ENCODE data around the gene SH3BP1. TPM values are rescaled to one million over a fixed set of nuclear protein-coding genes. Genes with fewer than 3 reads are reported as not detected.

SH3BP1 gene
- total RNA-seq, 1 donor from 2014 or later = 10.3 TPM

DNA sequence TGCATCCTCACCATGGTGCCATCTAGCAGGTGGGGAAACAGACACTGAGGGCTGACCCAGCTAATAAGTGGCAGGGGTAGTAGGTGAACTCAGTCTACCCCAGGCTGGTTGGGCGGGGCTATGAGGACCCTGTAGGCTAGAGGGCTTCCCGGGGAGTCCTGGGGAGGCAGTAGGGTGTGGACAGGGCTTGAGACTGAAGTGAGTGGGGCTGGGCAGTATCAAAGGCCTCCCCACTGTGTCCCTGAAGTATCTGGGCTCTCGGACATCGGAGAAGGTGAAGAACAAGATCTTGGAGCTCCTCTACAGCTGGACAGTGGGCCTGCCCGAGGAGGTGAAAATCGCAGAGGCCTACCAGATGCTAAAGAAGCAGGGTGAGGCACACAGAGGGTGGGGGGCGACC is 19.5 kb upstream of the SH3BP1 start:
- Histone ChIP-seq H3F3A (ENCODE audit: low read depth) (peaks cover 5% of the 10 kb centered on the region), H3K27ac (no peak overlapping the region), H3K36me3 (no peaks in the 10 kb centered on the region), H3K4me3 (no peak overlapping the region), H3K79me2 (ENCODE audit: low read depth) (no peaks in the 10 kb centered on the region), H2AFZ (replicated peaks) (no peak overlapping the region), H4K20me1 (ENCODE audit: low read depth) (no peaks in the 10 kb centered on the region), H3K4me1 (peaks cover 4% of the 10 kb centered on the region), H3K9me3 (ENCODE audit: low read depth) (no peaks in the 10 kb centered on the region), H3K9ac (no peak overlapping the region), H3K27me3 (no peaks in the 10 kb centered on the region), H3K4me2 (no peak overlapping the region)
- H3K27ac Mint-ChIP-seq = no peak overlapping the region
- no peak for DNase-seq (ENCODE audit: low spot score)
- no peak overlapping the region for H3K4me3 Mint-ChIP-seq
- H3K27me3 Mint-ChIP-seq (ENCODE audit: insufficient read depth, low read depth) = no peaks in the 10 kb centered on the region
- TF ChIP-seq, protein P1, sequence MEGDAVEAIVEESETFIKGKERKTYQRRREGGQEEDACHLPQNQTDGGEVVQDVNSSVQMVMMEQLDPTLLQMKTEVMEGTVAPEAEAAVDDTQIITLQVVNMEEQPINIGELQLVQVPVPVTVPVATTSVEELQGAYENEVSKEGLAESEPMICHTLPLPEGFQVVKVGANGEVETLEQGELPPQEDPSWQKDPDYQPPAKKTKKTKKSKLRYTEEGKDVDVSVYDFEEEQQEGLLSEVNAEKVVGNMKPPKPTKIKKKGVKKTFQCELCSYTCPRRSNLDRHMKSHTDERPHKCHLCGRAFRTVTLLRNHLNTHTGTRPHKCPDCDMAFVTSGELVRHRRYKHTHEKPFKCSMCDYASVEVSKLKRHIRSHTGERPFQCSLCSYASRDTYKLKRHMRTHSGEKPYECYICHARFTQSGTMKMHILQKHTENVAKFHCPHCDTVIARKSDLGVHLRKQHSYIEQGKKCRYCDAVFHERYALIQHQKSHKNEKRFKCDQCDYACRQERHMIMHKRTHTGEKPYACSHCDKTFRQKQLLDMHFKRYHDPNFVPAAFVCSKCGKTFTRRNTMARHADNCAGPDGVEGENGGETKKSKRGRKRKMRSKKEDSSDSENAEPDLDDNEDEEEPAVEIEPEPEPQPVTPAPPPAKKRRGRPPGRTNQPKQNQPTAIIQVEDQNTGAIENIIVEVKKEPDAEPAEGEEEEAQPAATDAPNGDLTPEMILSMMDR (IDR thresholded peaks at IDR 0.05) = no peak
- TF ChIP-seq EZH2phosphoT487 (IDR thresholded peaks at IDR 0.05) = no peak
- TF ChIP-seq EZH2 (IDR thresholded peaks at IDR 0.05) = no peak
- H3K4me1 Mint-ChIP-seq = peaks cover 7% of the 10 kb centered on the region
- H3K36me3 Mint-ChIP-seq = peaks cover 11% of the 10 kb centered on the region
- H3K9me3 Mint-ChIP-seq = no peaks in the 10 kb centered on the region

DNA sequence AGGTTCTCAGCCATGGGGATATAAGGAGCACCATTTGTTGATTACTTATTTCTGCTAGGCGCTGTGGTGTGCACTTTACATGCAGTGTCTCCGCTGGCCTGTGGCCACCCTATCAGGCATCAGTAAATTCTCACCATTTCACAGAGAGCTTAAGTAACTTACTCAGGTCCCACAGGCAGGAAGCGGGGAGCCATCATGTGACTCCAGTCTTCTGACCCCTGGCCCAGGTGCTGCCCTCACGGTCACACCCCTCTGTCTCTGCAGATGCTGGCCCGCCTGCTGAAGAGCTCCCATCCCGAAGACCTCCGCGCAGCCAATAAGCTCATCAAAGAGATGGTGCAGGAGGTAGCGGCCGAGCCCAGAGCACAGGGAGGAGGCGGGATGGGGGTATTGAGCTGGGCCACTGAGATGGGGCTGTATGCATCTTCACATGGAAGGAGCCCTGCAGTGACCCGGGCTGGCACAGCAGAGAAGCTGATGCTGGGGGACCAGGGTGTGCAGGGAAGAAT is 18.1 kb upstream of the SH3BP1 start:
- no peak for DNase-seq (ENCODE audit: low spot score)
- Mint-ChIP-seq H3K4me3 (no peak overlapping the region), H3K4me1 (peaks cover 7% of the 10 kb centered on the region), H3K27me3 (ENCODE audit: insufficient read depth, low read depth) (no peaks in the 10 kb centered on the region), H3K9me3 (no peaks in the 10 kb centered on the region), H3K36me3 (peaks cover 11% of the 10 kb centered on the region), H3K27ac (no peak overlapping the region)
- Histone ChIP-seq H3F3A (ENCODE audit: low read depth) (peaks cover 5% of the 10 kb centered on the region), H3K27me3 (no peaks in the 10 kb centered on the region), H3K9me3 (ENCODE audit: low read depth) (no peaks in the 10 kb centered on the region), H3K36me3 (no peaks in the 10 kb centered on the region), H3K4me3 (no peak overlapping the region), H4K20me1 (ENCODE audit: low read depth) (no peaks in the 10 kb centered on the region), H3K79me2 (ENCODE audit: low read depth) (no peaks in the 10 kb centered on the region), H3K4me1 (peaks cover 4% of the 10 kb centered on the region), H3K9ac (no peak overlapping the region), H3K4me2 (no peak overlapping the region), H3K27ac (no peak overlapping the region), H2AFZ (replicated peaks) (no peak overlapping the region)
- TF ChIP-seq EZH2phosphoT487 (IDR thresholded peaks at IDR 0.05) (no peak), EZH2 (IDR thresholded peaks at IDR 0.05) (no peak)
- TF ChIP-seq, protein P1 (IDR thresholded peaks at IDR 0.05) = no peak

DNA sequence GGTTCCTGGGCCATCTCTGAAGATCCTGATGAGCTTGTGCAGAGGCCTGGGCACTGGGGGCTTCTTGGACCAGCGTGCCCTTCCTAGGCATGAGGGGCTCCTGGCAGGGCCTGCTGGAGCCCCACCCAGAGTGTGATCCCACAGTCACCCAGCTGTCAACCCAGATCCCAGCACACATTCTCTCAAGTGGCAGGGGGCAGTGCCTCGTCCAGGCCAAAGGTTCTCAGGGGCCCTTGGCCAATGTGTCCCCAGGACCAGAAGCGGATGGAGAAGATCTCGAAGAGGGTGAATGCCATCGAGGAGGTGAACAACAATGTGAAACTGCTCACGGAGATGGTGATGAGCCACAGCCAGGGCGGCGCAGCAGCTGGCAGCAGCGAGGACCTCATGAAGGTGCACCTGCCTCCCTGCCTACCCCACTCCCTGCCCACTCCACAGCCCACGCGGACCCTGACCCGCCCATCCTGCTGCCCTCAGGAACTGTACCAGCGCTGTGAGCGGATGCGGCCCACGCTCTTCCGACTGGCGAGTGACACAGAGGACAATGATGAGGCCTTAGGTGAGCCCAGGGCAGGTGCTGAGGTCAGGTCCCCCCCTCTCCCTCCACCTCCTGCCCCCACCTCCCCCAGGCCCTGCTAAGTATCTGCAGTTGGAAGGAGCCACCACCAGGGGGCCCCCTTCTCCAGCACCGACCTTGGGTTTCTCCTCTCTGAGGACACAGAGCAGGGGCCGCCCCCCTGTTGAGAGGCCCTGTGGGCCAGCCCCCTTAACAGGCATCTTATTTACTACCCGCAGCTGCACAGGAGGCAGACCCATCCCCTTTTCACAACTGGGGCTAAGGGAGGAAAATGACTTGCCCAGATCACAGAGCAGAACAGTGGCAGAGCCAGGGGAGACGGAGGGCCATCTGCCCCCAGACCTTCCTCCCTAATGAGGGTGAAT is 16.1 kb upstream of the SH3BP1 start:
- peaks cover 7% of the 10 kb centered on the region for H3K4me1 Mint-ChIP-seq
- no peaks in the 10 kb centered on the region for H4K20me1 ChIP-seq (ENCODE audit: low read depth)
- H3K79me2 ChIP-seq (ENCODE audit: low read depth) = no peaks in the 10 kb centered on the region
- peaks cover 11% of the 10 kb centered on the region for H3K36me3 Mint-ChIP-seq
- H3K36me3 ChIP-seq = no peaks in the 10 kb centered on the region
- H3K27ac Mint-ChIP-seq = peak overlapping the region; percentile 63
- H3K4me1 ChIP-seq = peaks cover 4% of the 10 kb centered on the region
- peaks cover 5% of the 10 kb centered on the region for H3F3A ChIP-seq (ENCODE audit: low read depth)
- H3K4me3 Mint-ChIP-seq = no peak overlapping the region
- H3K4me3 ChIP-seq = no peak overlapping the region
- TF ChIP-seq EZH2 (IDR thresholded peaks at IDR 0.05) = no peak
- TF ChIP-seq, protein P1 (IDR thresholded peaks at IDR 0.05) = peak; percentile 97
- no peak for TF ChIP-seq EZH2phosphoT487 (IDR thresholded peaks at IDR 0.05)
- H3K9ac ChIP-seq = no peak overlapping the region
- DNase-seq (ENCODE audit: low spot score) = peak; percentile 86
- H3K4me2 ChIP-seq = no peak overlapping the region
- peaks cover 2% of the 10 kb centered on the region for H3K27me3 Mint-ChIP-seq (ENCODE audit: insufficient read depth, low read depth)
- no peak overlapping the region for H2AFZ ChIP-seq (replicated peaks)
- H3K27me3 ChIP-seq = no peaks in the 10 kb centered on the region
- no peaks in the 10 kb centered on the region for H3K9me3 ChIP-seq (ENCODE audit: low read depth)
- H3K9me3 Mint-ChIP-seq = no peaks in the 10 kb centered on the region
- H3K27ac ChIP-seq = no peak overlapping the region
